Measurements from ENCODE around the gene GAL3ST3.

- TF ChIP-seq CTCF (optimal IDR thresholded peaks at IDR 0.05 in 1 of 3, IDR thresholded peaks at IDR 0.05 in 1 of 3, conservative IDR thresholded peaks at IDR 0.05 in 1 of 3; ENCODE audit: extremely low read depth in 1 of 3, insufficient read depth in 2 of 3, low read length in 3 of 3) (no peak), EZH2 (IDR thresholded peaks at IDR 0.05; ENCODE audit: low read length) (no peak)
These were observed 3.7 kb upstream of the GAL3ST3 start for GRCh38 chr11:66052664-66052982.

All from keratinocyte (primary cell).